Left colon (tissue), 2 donors: ENCODE data around the gene NAALADL2. TPM values are rescaled to one million over a fixed set of nuclear protein-coding genes. Genes with fewer than 3 reads are reported as not detected.

Experiments
- ATAC-seq: fragments of 200-7000 bp; cut with Tn5 transposase; one replicate; pipeline ENCODE4 v1.9.1; 2020; ENCODE audit warnings: mild to moderate bottlenecking, moderate library complexity
- DNase-seq, 2 donors: peaks; one replicate each; pipeline ENCODE4 v3.0.0-alpha.2; 2020
- intact Hi-C, 2 donors: fragments of 100-400 bp; cut with DNase I in 1 of 2; cut with micrococcal nuclease in 1 of 2; formaldehyde crosslinking; loops; one replicate each; pipeline versions ENCODE4 v1.11.2 to v1.14.0; 2022; cut with DNase I, micrococcal nuclease
- total RNA-seq, 2 donors: library from RNA; stranded (reverse); fragmentation: NEBNext Ultra II Directional; extraction: Animal tissue kit (Norgen Biotek cat#: 25700); gene quantifications; one replicate each; pipeline ENCODE4 v1.2.1, GENCODE V29; 2021
- donor health status: DM: no; HTN: no; CAD: no.
- donor health status: DM: yes; HTN: yes; CAD: no.

Gene NAALADL2
- total RNA-seq, 2 donors from 2014 or later, result 20.7 to 21.1 TPM

DNA sequence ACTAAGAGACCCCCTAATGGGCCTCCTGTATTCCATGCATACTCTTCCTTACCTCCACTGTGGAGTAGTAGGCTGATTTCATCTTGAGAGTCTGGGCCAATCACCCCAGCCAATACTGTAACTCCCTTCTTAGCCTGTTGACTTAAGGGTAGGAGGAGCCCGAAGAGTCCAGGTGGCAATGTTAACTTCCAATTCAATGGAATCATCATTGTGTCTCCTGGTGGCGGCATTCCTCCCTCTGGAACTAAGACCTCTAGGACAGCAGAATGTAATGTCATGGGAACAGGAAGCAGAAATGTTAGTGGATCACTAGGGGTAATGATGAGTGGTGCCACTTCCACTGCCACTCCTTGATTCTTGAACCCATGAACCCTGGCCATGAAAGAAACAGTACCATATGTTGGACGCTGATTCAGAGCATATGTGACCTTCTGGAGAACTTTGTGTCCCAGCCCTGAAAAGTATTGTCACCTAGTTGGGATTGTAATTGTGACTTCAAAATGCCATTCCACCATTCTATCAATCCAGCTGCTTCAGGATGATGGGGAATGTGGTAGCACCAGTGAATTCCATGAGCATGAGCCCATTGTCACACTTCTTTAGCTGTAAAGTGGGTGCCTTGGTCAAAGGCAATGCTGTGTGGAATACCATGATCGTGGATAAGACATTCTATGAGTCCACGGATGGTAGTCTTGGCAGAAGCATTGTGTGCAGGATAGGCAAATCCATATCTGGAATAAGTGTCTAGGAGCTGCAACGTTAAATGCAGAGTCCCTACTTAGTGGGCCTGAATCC is 24.9 kb downstream of the NAALADL2 start:
- DNase-seq (no peak), ATAC-seq (no peak)
- intact Hi-C loops, result no loop called here

DNA sequence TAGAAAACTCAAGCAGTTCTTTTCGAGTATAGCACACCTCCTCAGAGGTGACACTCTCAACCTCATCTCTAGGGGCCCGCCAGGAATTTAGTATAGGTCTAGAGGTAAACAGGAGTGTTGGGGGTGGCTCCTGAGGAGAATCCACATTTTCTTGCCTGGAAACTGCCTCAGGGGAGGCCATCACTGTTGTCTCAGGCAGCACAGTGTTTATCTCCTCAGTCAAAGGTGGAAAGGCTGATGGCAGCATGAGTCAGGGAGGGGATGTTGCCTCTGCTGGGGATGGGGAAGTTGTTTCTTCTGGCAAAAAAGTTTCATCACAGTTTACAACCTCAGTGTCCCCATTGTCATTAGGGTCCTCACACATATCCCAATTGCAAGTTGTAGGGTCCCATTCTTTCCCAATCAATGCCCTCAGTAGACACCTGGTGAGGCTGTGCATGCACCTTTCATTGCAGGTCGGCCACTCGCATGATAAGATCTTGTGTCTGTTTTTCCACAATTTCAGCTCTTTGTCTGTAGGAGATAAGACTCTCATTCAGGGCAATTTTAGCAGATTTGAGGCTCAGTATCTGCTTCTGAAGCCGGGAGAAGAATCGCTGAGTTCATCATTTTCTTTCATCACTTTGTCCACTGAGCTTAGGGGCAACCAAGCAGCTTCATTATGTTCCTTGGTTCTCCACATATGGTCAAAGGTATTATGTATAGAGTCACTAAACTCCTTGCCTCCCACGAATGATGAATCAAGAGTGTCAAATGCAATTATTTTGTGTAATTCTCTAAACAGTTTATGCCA is 25.8 kb downstream of the NAALADL2 start:
- no peak for DNase-seq
- intact Hi-C loops, result no loop called here
- ATAC-seq, result no peak

- DNase-seq, result no peak
- intact Hi-C loops, result no loop called here
Observed at GRCh38 chr3:174891524-174892203, 32.5 kb downstream of the NAALADL2 start.

DNA sequence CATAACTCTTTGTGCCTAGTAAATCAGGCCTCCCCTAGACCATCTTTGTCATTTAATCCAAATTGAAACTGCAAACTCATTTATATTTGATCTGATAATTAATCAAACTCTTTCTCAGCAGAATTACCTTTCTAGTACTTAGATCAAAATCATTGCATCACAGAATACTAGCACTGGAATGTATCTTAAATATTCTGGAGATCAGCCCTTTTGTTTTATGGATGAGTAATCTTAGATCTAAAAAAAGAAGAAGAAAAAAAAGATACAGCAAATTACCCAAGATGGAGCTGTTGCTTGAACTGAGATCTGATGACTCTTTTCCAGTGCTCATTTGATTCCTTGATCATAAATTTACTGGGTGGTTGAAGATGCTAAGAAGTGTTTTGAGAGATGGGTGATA is 47.9 kb downstream of the NAALADL2 start:
- ATAC-seq, result no peak
- intact Hi-C loops, result no loop called here

More at GRCh38 chr3:174891524-174892203, 32.5 kb downstream of the NAALADL2 start:
- no peak for ATAC-seq

DNA sequence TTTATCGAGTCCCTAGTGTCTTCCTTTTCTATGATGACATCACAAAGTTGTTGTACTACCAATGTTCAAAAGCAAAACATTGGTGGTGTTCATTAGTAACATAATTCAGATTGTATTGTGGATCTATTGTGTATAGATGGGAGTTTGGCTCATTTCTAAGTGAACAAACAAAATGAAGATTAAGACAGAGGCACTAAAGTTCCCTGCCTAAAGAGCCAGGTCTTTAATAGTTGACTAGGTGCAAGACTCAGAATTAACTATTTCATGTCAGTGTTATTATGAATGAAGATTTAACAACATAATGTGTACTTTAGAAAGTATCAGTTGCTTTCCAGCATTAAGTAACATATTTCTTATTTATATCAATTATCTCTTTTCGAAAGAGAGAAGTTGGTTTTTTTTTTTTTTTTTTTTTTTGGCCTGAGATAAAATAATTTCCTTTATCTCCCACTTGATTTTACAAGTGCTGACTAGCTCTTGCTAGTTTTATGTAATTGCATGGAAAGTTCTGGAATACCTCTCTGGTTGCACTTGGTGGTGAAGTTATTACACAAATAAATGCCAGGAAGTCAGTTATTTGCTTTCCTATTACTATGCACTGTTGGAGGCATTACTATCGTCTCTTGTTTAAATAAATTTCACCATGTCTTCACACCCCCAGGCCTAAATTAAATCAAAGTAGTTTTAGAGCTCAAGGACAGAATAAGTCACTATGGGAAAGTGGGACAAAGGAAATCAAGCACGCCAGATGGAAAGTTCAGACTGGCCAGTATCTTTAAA is 48.7 kb downstream of the NAALADL2 start:
- intact Hi-C loops, result no loop called here

More for the DNA sequence above, 47.9 kb downstream of the NAALADL2 start:
- no peak for DNase-seq

DNA sequence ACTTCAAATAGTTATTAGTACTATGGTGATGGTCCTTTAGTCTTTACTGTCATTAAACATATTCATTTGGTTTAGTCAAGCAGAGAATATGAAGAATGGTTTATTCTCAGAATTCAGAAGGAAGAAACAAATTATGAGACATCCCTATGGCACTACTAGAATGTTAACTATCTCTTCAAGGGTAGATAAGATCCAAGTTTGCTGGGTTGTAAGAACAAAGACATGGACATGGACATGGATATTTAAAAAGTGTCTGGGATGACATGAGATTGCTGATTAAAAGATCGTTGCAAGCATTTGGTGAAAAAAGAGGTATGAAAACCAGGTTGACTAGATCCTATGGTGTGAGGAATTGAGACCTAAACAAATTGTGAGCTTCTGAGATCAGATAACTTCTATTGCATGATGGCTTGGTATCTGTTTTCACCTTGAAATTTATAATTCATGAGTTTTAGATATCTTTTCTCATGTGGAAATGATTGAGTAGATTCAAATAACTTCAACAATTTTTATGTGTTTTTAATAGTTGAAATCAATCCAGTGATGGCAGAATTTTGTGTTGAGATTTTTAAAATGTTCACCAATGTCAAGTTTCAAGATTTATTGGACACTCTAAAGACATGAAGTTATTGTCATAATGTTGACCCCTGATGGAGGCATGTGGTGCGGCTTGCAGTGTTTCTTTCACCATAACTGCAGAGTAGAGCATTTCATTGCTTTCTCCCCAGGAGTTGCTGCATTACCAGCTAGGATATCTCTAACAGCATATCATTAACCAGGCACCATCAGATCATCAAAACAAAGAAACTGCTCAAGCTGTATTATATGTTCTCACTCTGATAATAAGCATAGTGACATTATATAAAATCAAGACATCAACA is 72.6 kb downstream of the NAALADL2 start:
- ATAC-seq (no peak), DNase-seq (no peak)
- intact Hi-C loops, result no loop called here

More for the DNA sequence above, 48.7 kb downstream of the NAALADL2 start:
- DNase-seq (no peak), ATAC-seq (no peak)

- intact Hi-C loops, result no loop called here
- DNase-seq (no peak), ATAC-seq (peak; percentile 25)
Observed at GRCh38 chr3:174936590-174936989, 77.5 kb downstream of the NAALADL2 start.

GRCh38 chr3:174937478-174937877 is 78.3 kb downstream of the NAALADL2 start:
- intact Hi-C loops, result no loop called here
- no peak for DNase-seq
- no peak for ATAC-seq

DNA sequence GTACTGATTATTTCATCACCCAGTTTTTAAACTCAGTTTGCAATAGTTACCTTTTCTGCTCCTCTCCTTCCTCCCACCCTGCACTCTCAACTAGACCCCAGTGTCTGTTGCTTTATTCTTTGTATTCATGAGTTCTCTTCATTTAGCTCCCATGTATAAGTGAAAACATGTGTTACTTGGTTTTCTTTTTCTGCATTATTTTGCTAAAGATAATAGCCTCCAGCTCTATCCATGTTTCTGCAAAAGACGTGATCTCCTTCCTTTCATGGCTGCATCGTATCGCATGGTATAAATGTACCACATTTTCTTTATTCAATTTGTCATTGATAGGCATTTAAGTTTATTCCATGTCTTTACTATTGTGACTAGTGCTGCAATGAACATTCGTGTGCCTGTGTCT is 79.0 kb downstream of the NAALADL2 start:
- intact Hi-C loops, result no loop called here
- ATAC-seq (no peak), DNase-seq (no peak)

DNA sequence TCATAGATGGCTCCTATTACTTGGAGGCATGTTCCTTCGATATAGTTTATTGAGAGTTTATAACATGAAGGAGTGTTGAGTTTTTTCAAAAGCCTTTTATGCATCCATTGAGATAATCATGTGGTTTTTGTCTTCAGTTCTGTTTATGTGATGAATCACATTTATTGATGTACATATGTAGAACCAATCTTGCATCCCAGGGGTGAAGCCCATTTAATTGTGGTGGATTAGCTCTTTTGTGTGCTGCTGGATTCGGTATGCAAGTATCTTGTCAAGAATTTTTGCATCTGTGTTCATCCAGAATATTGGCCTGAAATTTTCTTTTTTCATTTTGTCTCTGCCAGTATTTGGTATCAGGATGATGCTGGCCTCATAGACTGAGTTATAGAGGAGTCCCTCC is 81.0 kb downstream of the NAALADL2 start:
- no peak for ATAC-seq
- DNase-seq, result no peak
- intact Hi-C loops, result no loop called here

- intact Hi-C loops, result no loop called here
- DNase-seq (no peak), ATAC-seq (no peak)
Observed at GRCh38 chr3:174945276-174945675, 86.1 kb downstream of the NAALADL2 start.

DNA sequence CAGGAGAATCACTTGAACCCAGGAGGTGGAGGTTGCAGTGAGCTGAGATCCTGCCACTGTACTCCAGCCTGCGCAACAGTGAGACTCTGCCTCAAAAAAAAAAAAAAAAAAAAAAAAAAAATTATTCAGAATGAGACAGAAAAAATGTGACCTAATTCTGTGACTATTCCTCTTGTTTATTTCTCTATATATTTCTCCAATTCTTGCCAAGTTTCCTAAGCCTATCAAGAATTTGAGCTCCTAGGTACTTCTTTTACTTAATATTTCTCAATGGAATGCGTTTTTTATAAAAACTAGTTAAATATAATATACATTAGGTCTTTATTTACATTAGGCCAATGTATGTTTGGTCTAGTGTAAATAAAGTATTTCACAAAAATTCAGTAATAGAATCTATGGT is 86.8 kb downstream of the NAALADL2 start:
- intact Hi-C loops, result no loop called here

GRCh38 chr3:174949523-174949922 is 90.4 kb downstream of the NAALADL2 start:
- ATAC-seq (no peak), DNase-seq (no peak)
- intact Hi-C loops, result no loop called here

More for the DNA sequence above, 86.8 kb downstream of the NAALADL2 start:
- ATAC-seq, result no peak
- no peak for DNase-seq

- no peak for ATAC-seq
Observed at GRCh38 chr3:174951034-174951433, 91.9 kb downstream of the NAALADL2 start.

GRCh38 chr3:174951498-174952005 is 92.4 kb downstream of the NAALADL2 start:
- intact Hi-C loops, result no loop called here
- DNase-seq (no peak), ATAC-seq (no peak)

More at GRCh38 chr3:174951034-174951433, 91.9 kb downstream of the NAALADL2 start:
- intact Hi-C loops, result no loop called here
- no peak for DNase-seq

GRCh38 chr3:174953068-174953467 is 93.9 kb downstream of the NAALADL2 start:
- intact Hi-C loops, result no loop called here
- DNase-seq (no peak), ATAC-seq (no peak)

GRCh38 chr3:174955513-174956016 is 96.4 kb downstream of the NAALADL2 start:
- peak; percentile 41 for ATAC-seq
- intact Hi-C loops, result no loop called here
- no peak for DNase-seq
